RPMI7951 (cell line): ENCODE results near the gene OR2M5. TPM values are rescaled to one million over a fixed set of nuclear protein-coding genes. Genes with fewer than 3 reads are reported as not detected.

ENCODE experiments used
- total RNA-seq: library from RNA; depleted of rRNA; stranded (reverse); fragments of >200 nt; shearing (Covaris generic); gene quantifications from 2 replicates; pipeline ENCODE4 v1.2.3, GENCODE V29; 2014; rRNA removed

OR2M5 gene
- total RNA-seq, 1 experiment from 2014 or later: not detected

Other genes starting within 250 kb of the OR2M5 start
- 0.24 TPM in 1 of 2 replicates, not detected in the other for gene OR2W3, start 249.6 kb upstream of the OR2M5 start, total RNA-seq
- gene OR2T8, start 224.9 kb upstream of the OR2M5 start, total RNA-seq: 0.29 TPM in 1 of 2 replicates, not detected in the other
- not detected in 2 replicates for gene OR2AJ1, start 220.3 kb upstream of the OR2M5 start, total RNA-seq
- not detected in 2 replicates for gene OR2L8, start 196.3 kb upstream of the OR2M5 start, total RNA-seq
- gene OR2AK2, start 179.9 kb upstream of the OR2M5 start, total RNA-seq: not detected in 2 replicates
- not detected in 2 replicates for gene OR2L5, start 131.5 kb upstream of the OR2M5 start, total RNA-seq
- gene OR2L2, start 115.1 kb upstream of the OR2M5 start, total RNA-seq: not detected in 2 replicates
- not detected in 2 replicates for gene OR2L3, start 98.3 kb upstream of the OR2M5 start, total RNA-seq
- gene OR2L13, start 50.0 kb upstream of the OR2M5 start, total RNA-seq: not detected in 2 replicates
- gene OR2M2, start 29.7 kb downstream of the OR2M5 start, total RNA-seq: not detected in 2 replicates
- not detected in 2 replicates for gene OR2M3, start 52.1 kb downstream of the OR2M5 start, total RNA-seq
- gene OR2M4, start 86.3 kb downstream of the OR2M5 start, total RNA-seq: 0.20 TPM in 1 of 2 replicates, not detected in the other
- not detected in 2 replicates for gene OR2T33, start 132.8 kb downstream of the OR2M5 start, total RNA-seq
- gene OR2T12, start 158.3 kb downstream of the OR2M5 start, total RNA-seq: not detected in 2 replicates
- gene OR2M7, start 179.4 kb downstream of the OR2M5 start, total RNA-seq: not detected in 2 replicates
- gene OR14C36, start 203.6 kb downstream of the OR2M5 start, total RNA-seq: not detected in 2 replicates
- not detected in 2 replicates for gene OR2T4, start 216.5 kb downstream of the OR2M5 start, total RNA-seq
- gene OR2T6, start 230.6 kb downstream of the OR2M5 start, total RNA-seq: not detected in 2 replicates